Measurements from ENCODE around the gene CAMKV.

CAMKV gene

DNA sequence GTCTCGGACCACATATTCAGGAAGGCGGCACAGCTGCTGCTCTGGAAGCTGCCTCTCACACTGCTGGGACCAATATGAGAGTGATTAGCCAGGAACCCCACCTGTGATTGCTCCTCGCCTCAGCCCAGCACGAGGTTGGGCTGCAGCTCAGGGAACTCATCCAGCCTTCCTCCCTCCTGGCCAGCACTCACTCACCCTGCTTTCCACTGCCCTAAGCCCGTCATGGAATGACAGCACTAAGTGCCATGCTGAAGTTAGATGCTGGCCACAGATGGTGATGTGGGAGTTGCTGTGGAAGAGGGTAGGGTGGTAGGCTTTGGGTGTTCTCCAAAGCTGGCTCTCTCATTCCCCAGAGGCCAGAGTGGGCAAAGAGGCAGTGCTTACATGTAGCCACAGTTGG, 26.6 kb upstream of the CAMKV start:
- no peak for DNase-seq

DNA sequence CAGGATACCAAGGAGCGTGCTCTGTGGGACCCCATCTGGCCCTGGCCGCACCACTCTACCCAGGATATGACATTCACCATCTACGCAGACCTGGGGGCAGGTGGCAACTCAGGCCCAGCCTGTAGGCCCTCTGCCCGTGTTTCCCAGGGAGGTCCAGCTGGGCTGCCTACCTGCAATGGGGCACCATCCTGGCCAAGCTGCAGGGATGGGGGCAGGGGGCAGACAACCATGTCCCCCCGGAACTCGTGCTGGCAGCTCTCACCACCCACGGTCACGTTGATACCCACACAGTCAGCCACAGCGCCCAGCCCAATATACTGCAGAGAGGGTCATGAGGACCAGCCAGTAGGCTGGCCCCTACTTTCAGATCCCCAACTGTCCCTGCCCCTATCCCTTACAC, 26.1 kb upstream of the CAMKV start:
- DNase-seq: no peak

GRCh38 chr3:49889296-49889695, 19.6 kb upstream of the CAMKV start:
- peak; percentile 4 for DNase-seq

GRCh38 chr3:49886922-49887265, 17.2 kb upstream of the CAMKV start:
- no peak for DNase-seq

- no peak for DNase-seq
Observed at GRCh38 chr3:49883998-49884397, 14.3 kb upstream of the CAMKV start.

- no peak for DNase-seq
Observed at GRCh38 chr3:49882166-49882565, 12.5 kb upstream of the CAMKV start.

- peak; percentile 59 for DNase-seq
Observed at GRCh38 chr3:49880581-49881315, 11.0 kb upstream of the CAMKV start.

DNA sequence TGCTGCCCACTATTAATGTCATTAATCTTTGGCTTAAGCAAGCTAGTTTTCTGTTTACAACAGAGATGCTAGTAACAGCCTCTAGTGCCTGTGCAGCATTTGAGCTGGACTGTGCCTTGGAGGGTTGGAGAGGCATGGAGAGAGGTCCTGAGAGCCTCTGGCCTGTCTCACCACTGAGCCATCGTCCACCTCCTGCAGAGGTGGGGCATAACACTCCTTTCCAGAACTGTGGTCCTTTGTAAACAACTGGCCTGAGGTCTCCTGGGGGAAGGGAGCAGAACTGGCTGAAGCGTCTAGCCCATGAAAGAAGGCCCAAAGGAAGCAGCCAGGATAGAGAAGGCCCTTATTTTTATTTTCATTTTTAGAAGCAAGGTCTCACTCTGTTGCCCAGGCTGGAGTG, 10.0 kb upstream of the CAMKV start:
- no peak for DNase-seq

- no peak for DNase-seq
Observed at GRCh38 chr3:49878686-49879085, 9.0 kb upstream of the CAMKV start.

- DNase-seq: peak; percentile 60
Observed at GRCh38 chr3:49877716-49878115, 8.0 kb upstream of the CAMKV start.

DNA sequence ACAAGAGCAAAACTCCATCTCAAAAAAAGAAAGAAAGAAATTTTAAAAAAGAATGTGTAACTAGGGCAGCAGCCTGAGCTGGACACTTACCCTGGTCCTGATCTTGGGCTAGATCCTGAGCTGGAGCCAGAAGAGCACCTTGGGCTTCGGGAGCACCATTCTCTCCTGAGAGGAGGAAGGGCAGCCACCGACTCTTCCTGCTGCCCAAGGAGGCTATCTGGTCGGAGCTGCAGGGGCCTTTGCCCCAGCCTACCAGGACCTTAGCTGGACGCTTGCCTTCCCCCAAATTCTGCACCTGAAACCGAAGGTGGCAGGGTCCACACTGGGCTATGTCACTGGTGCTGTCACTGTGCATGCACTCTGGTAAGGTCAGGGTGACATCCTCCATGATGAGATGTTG, 6.9 kb upstream of the CAMKV start:
- no peak for DNase-seq

DNA sequence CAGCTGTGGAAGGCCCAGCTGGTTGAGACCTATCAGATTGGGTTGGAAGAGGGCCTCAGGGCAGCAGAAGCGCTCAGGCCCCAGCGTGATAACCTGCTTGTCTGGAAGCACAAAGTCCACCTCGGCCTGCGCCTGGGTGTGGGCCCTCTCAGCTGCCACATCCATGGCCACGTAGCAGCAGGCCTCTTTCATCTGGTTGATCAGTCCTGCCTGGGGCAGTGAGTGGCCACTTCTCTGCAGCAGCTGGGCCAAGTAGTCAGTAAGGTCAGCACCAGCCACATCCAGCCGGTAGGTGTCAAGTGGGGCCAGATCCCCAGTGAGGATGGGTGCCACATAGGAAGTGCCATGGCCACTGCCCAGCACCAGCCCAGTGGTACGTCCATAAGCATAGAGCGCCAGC, 3.9 kb upstream of the CAMKV start:
- DNase-seq: no peak

- no peak for DNase-seq
Observed at GRCh38 chr3:49872801-49873281, 3.1 kb upstream of the CAMKV start.

- DNase-seq: no peak
Observed at GRCh38 chr3:49871531-49872153, 1.9 kb upstream of the CAMKV start.

GRCh38 chr3:49868862-49869466, 742 bp downstream of the CAMKV start:
- DNase-seq: peak; percentile 19

DNA sequence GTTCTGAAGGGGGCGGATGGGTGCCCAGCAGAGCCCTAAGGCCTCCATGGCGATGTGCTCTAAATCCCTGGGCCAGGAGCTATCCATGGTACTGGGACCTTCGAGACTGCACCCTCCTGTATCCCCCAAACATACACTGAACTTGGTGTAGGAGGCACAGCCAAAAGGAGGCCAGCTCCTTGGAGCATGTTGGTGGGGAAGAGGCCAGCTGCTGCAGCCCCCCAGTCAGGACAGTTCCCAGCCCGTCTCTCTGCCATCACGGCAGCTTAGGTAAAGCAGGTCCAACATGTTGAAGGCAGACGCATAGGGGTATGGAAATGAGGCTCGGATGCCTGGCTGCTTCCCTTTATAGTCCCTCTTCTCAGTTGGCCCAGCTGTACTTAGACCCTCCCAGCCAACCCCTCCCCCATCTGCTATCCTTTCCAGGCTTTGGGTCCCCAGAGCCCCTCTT, 1.8 kb downstream of the CAMKV start:
- DNase-seq: no peak

GRCh38 chr3:49867400-49867799, 2.3 kb downstream of the CAMKV start:
- no peak for DNase-seq

DNA sequence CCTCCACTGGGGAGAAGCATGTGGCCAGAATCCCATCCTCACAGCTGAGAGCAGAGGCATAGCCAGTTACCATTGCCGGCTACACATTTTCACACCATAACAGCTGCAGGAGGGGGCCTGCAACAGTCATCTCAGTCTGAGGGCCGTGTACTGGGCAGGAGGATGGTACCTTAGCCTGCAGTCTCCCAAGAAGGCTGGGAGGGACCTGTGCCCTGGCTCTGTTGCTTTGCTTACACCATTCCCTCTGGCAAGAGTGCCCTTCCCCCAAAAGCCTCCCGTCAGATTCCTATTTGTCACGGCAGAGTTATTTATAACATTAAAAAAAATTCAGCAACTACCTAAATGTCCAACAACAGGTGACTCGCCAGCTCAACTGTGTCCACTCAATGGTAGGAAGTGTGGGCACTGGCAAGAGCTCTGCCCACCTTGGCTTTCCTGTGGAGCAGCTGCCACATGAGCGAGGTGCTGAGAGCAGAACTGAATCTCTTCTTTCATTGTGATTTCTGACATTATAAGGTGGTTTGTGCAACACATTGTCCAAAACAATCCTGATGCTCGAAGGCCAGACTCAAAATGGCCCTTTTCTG, 4.4 kb downstream of the CAMKV start:
- DNase-seq: no peak

DNA sequence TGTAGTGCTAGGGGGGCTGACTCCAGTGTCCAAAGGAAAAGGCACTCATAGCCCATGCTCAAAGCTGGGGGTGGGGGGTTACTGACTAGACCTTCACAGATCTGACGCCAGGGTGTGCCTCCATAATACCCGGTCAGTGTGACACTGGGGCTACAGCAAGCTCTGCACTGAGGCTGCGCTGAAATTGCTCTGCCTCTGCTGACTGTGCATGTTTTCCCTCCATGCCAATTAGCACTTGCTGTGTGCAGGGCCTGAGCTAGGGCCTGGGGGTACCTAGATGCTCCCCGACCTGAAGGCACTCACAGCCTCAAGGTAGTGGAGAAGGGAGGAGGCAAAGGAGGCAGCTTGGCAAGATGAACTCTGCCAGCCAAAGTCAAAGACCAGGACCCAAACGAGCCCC, 5.2 kb downstream of the CAMKV start:
- no peak for DNase-seq

GRCh38 chr3:49859576-49860305, 10.0 kb downstream of the CAMKV start:
- DNase-seq: no peak

- peak; percentile 91 for DNase-seq
Observed at GRCh38 chr3:49856181-49857005, 13.3 kb downstream of the CAMKV start, which contains the start of gene TRAIP. TSS of gene TRAIP (minus strand) at chr3:49856564. CDS start at chr3:49856453, 111 bp downstream.

- DNase-seq: no peak
Observed at GRCh38 chr3:49855662-49856061, 14.0 kb downstream of the CAMKV start.
